ENCODE results near the gene TNNC1. TPM values are rescaled to one million over a fixed set of nuclear protein-coding genes. Genes with fewer than 3 reads are reported as not detected.

The TNNC1 gene
- 1.3 TPM for polyA plus RNA-seq (2012; ENCODE audit: low read depth, missing spikeins)

- TF ChIP-seq POLR2A (IDR thresholded peaks at IDR 0.05; ENCODE audit: low read depth, low read length) (no peak), TAF1 (IDR thresholded peaks at IDR 0.05; ENCODE audit: low read depth, low read length) (no peak), POU2F2 (IDR thresholded peaks at IDR 0.05; ENCODE audit: low read depth, low read length) (no peak), SPI1 (IDR thresholded peaks at IDR 0.05; ENCODE audit: low read depth, low read length) (no peak), PAX5 (IDR thresholded peaks at IDR 0.05; ENCODE audit: insufficient read depth, low read length, severe bottlenecking) (no peak), POLR2AphosphoS5 (IDR thresholded peaks at IDR 0.05; ENCODE audit: low read depth, low read length) (no peak)
- FAIRE-seq: no peak
- DNase-seq (ENCODE audit: insufficient read length, low spot score): no peak
These were observed at the start of gene TNNC1 for GRCh38 chr3:52453496-52454249. Gene TNNC1 (minus strand): TSS chr3:52454041. CDS start chr3:52454015, 26 bp downstream.

- DNase-seq (ENCODE audit: insufficient read length, low spot score) (no peak), FAIRE-seq (no peak)
- TF ChIP-seq POLR2AphosphoS5 (IDR thresholded peaks at IDR 0.05; ENCODE audit: low read depth, low read length) (no peak), POU2F2 (IDR thresholded peaks at IDR 0.05; ENCODE audit: low read depth, low read length) (no peak), SPI1 (IDR thresholded peaks at IDR 0.05; ENCODE audit: low read depth, low read length) (no peak), PAX5 (IDR thresholded peaks at IDR 0.05; ENCODE audit: insufficient read depth, low read length, severe bottlenecking) (no peak), TAF1 (IDR thresholded peaks at IDR 0.05; ENCODE audit: low read depth, low read length) (no peak), POLR2A (IDR thresholded peaks at IDR 0.05; ENCODE audit: low read depth, low read length) (no peak)
These were observed 49.0 kb upstream of the TNNC1 start for GRCh38 chr3:52502808-52503350.

GRCh38 chr3:52502001-52502400 is 48.2 kb upstream of the TNNC1 start:
- TF ChIP-seq POLR2A (IDR thresholded peaks at IDR 0.05; ENCODE audit: low read depth, low read length): no peak
- TF ChIP-seq TAF1 (IDR thresholded peaks at IDR 0.05; ENCODE audit: low read depth, low read length): no peak
- TF ChIP-seq POU2F2 (IDR thresholded peaks at IDR 0.05; ENCODE audit: low read depth, low read length): no peak
- no peak for TF ChIP-seq SPI1 (IDR thresholded peaks at IDR 0.05; ENCODE audit: low read depth, low read length)
- no peak for TF ChIP-seq PAX5 (IDR thresholded peaks at IDR 0.05; ENCODE audit: insufficient read depth, low read length, severe bottlenecking)
- no peak for TF ChIP-seq POLR2AphosphoS5 (IDR thresholded peaks at IDR 0.05; ENCODE audit: low read depth, low read length)
- DNase-seq (ENCODE audit: insufficient read length, low spot score) (no peak), FAIRE-seq (no peak)

- no peak for FAIRE-seq
- no peak for DNase-seq (ENCODE audit: insufficient read length, low spot score)
- TF ChIP-seq TAF1 (IDR thresholded peaks at IDR 0.05; ENCODE audit: low read depth, low read length): no peak
- no peak for TF ChIP-seq POLR2AphosphoS5 (IDR thresholded peaks at IDR 0.05; ENCODE audit: low read depth, low read length)
- no peak for TF ChIP-seq PAX5 (IDR thresholded peaks at IDR 0.05; ENCODE audit: insufficient read depth, low read length, severe bottlenecking)
- no peak for TF ChIP-seq POU2F2 (IDR thresholded peaks at IDR 0.05; ENCODE audit: low read depth, low read length)
- TF ChIP-seq SPI1 (IDR thresholded peaks at IDR 0.05; ENCODE audit: low read depth, low read length): no peak
- no peak for TF ChIP-seq POLR2A (IDR thresholded peaks at IDR 0.05; ENCODE audit: low read depth, low read length)
These were observed 47.2 kb upstream of the TNNC1 start for GRCh38 chr3:52501046-52501445.

- FAIRE-seq (peak; percentile 76), DNase-seq (ENCODE audit: insufficient read length, low spot score) (no peak)
- no peak for TF ChIP-seq POLR2AphosphoS5 (IDR thresholded peaks at IDR 0.05; ENCODE audit: low read depth, low read length)
- TF ChIP-seq POLR2A (IDR thresholded peaks at IDR 0.05; ENCODE audit: low read depth, low read length): no peak
- TF ChIP-seq POU2F2 (IDR thresholded peaks at IDR 0.05; ENCODE audit: low read depth, low read length): no peak
- TF ChIP-seq TAF1 (IDR thresholded peaks at IDR 0.05; ENCODE audit: low read depth, low read length): no peak
- no peak for TF ChIP-seq PAX5 (IDR thresholded peaks at IDR 0.05; ENCODE audit: insufficient read depth, low read length, severe bottlenecking)
- TF ChIP-seq SPI1 (IDR thresholded peaks at IDR 0.05; ENCODE audit: low read depth, low read length): no peak
These were observed 44.6 kb upstream of the TNNC1 start for GRCh38 chr3:52498137-52499054.

- DNase-seq (ENCODE audit: insufficient read length, low spot score) (no peak), FAIRE-seq (no peak)
- TF ChIP-seq POLR2A (IDR thresholded peaks at IDR 0.05; ENCODE audit: low read depth, low read length) (no peak), PAX5 (IDR thresholded peaks at IDR 0.05; ENCODE audit: insufficient read depth, low read length, severe bottlenecking) (no peak), SPI1 (IDR thresholded peaks at IDR 0.05; ENCODE audit: low read depth, low read length) (no peak), POU2F2 (IDR thresholded peaks at IDR 0.05; ENCODE audit: low read depth, low read length) (no peak), POLR2AphosphoS5 (IDR thresholded peaks at IDR 0.05; ENCODE audit: low read depth, low read length) (no peak), TAF1 (IDR thresholded peaks at IDR 0.05; ENCODE audit: low read depth, low read length) (no peak)
These were observed 42.1 kb upstream of the TNNC1 start for GRCh38 chr3:52495777-52496602.

GRCh38 chr3:52494886-52495495 is 41.1 kb upstream of the TNNC1 start, which contains the start of gene STAB1:
Gene STAB1 (plus strand): TSS chr3:52495338. CDS start chr3:52495414, 76 bp downstream.
- DNase-seq (ENCODE audit: insufficient read length, low spot score) (no peak), FAIRE-seq (no peak)
- TF ChIP-seq POLR2A (IDR thresholded peaks at IDR 0.05; ENCODE audit: low read depth, low read length): no peak
- TF ChIP-seq SPI1 (IDR thresholded peaks at IDR 0.05; ENCODE audit: low read depth, low read length): no peak
- no peak for TF ChIP-seq TAF1 (IDR thresholded peaks at IDR 0.05; ENCODE audit: low read depth, low read length)
- no peak for TF ChIP-seq PAX5 (IDR thresholded peaks at IDR 0.05; ENCODE audit: insufficient read depth, low read length, severe bottlenecking)

GRCh38 chr3:52494445-52494844 is 40.6 kb upstream of the TNNC1 start:
- FAIRE-seq (no peak), DNase-seq (ENCODE audit: insufficient read length, low spot score) (no peak)
- TF ChIP-seq POLR2A (IDR thresholded peaks at IDR 0.05; ENCODE audit: low read depth, low read length) (no peak), TAF1 (IDR thresholded peaks at IDR 0.05; ENCODE audit: low read depth, low read length) (no peak), PAX5 (IDR thresholded peaks at IDR 0.05; ENCODE audit: insufficient read depth, low read length, severe bottlenecking) (no peak), POLR2AphosphoS5 (IDR thresholded peaks at IDR 0.05; ENCODE audit: low read depth, low read length) (no peak), SPI1 (IDR thresholded peaks at IDR 0.05; ENCODE audit: low read depth, low read length) (no peak), POU2F2 (IDR thresholded peaks at IDR 0.05; ENCODE audit: low read depth, low read length) (no peak)
